A549 (cell line): ENCODE data around the gene GPR4. TPM values are rescaled to one million over a fixed set of nuclear protein-coding genes. Genes with fewer than 3 reads are reported as not detected.
A peak's percentile ranks its signal among the peaks of the same experiment; 100 is the strongest.

Source experiments
- ATAC-seq, 2 experiments: fragments of 200-7000 bp in 1 of 2; fragments of >200 bp in 1 of 2; cut with Nextera tagmentation in 1 of 2; cut with Tn5 transposase in 1 of 2; 3 replicates each; pipeline versions ENCODE4 v1.8.0 to v1.9.1; 2018 to 2020; ENCODE audit warnings: mild to moderate bottlenecking in 1 of 2, moderate library complexity in 1 of 2
- CTCF ChIA-PET: fragments of 300-600 bp; sonication (Branson Sonifier 250); formaldehyde crosslinking; extraction: SDS; loops from one replicate; lab custom pipeline; 2021; ENCODE audit warnings: antibody characterized with exemption, inconsistent platforms; lab: Yijun Ruan, JAX
- POLR2A ChIA-PET: fragments of 350-600 bp; formaldehyde crosslinking; extraction: SDS; loops from one replicate; lab custom pipeline; 2021; ENCODE audit warnings: antibody characterized with exemption, inconsistent platforms; lab: Yijun Ruan, JAX
- DNase-seq, 2 experiments: peaks; one replicate each; pipeline versions ENCODE4 v3.0.0 to v3.0.0-alpha.2; 2011 to 2016; ENCODE audit warnings: low read depth in 1 of 2, low spot score in 1 of 2
- FAIRE-seq: peaks from 2 replicates; lab custom pipeline; 2011; peaks lifted over from hg19 to GRCh38; lab: Jason Lieb, UNC
- H3K27ac ChIP-seq, 2 experiments: fragments of >200 bp; sonication (Bioruptor Twin); formaldehyde crosslinking; 3 replicates each; pipeline ENCODE4 v1.5.1; 2016 to 2017
- H3K4me1 ChIP-seq: fragments of >200 bp; sonication (Bioruptor Twin); formaldehyde crosslinking; 3 replicates; pipeline ENCODE4 v1.6.1; 2016
- H3K4me2 ChIP-seq: fragments of >200 bp; sonication (Bioruptor Twin); formaldehyde crosslinking; 3 replicates; pipeline ENCODE4 v1.6.1; 2016
- H3K4me3 ChIP-seq: fragments of >200 bp; sonication (Bioruptor Twin); formaldehyde crosslinking; 3 replicates; pipeline ENCODE4 v1.5.1; 2016
- H3K9me3 ChIP-seq: fragments of >200 bp; sonication (Bioruptor Twin); formaldehyde crosslinking; 3 replicates; pipeline ENCODE4 v1.6.1; 2016
- ATOH8 ChIP-seq: fragments of 250-450 bp; sonication (Bioruptor Pico); IDR thresholded peaks from 2 replicates; pipeline ENCODE4 v1.5.0; 2020; ENCODE audit warnings: low read depth, mild to moderate bottlenecking, moderate library complexity
- CHD2 ChIP-seq: fragments of 150-350 bp; IDR thresholded peaks from 2 replicates; pipeline ENCODE4 v1.6.1; 2014; ENCODE audit warnings: low read length; ENCODE audit not compliant: partially characterized antibody
- FOXS1 ChIP-seq: fragments of 250-450 bp; sonication (Bioruptor Pico); IDR thresholded peaks from 2 replicates; pipeline ENCODE4 v1.5.0; 2020; ENCODE audit warnings: mild to moderate bottlenecking, moderate library complexity
- HOXB5 ChIP-seq: fragments of 250-450 bp; sonication (Bioruptor Pico); IDR thresholded peaks from 2 replicates; pipeline ENCODE4 v1.5.0; 2020; ENCODE audit warnings: mild to moderate bottlenecking, moderate library complexity
- JUN ChIP-seq, 2 experiments: fragments of >200 bp; sonication (Bioruptor Twin); formaldehyde crosslinking; IDR thresholded peaks; 2 replicates in 1 of 2; 3 replicates in 1 of 2; pipeline ENCODE4 v1.6.1; 2016 to 2017
- KDM1A ChIP-seq: fragments of 200-600 bp; sonication (generic); IDR thresholded peaks from 2 replicates; pipeline ENCODE4 v1.6.1; 2016; ENCODE audit warnings: low read depth, mild to moderate bottlenecking
- MAZ ChIP-seq: fragments of 150-350 bp; IDR thresholded peaks from 2 replicates; pipeline ENCODE4 v1.6.1; 2014; ENCODE audit warnings: antibody characterized with exemption, low read depth, low read length, borderline replicate concordance
- NR3C1 ChIP-seq: fragments of >200 bp; sonication (Bioruptor Twin); formaldehyde crosslinking; IDR thresholded peaks from 3 replicates; pipeline ENCODE4 v1.6.1; 2017
- PBX3 ChIP-seq: IDR thresholded peaks from 2 replicates; pipeline ENCODE4 v1.6.1; 2012
- PHF8 ChIP-seq: fragments of 200-600 bp; sonication (generic); IDR thresholded peaks from 2 replicates; pipeline ENCODE4 v1.6.1; 2016; ENCODE audit warnings: low read depth, mild to moderate bottlenecking, antibody characterized with exemption, moderate library complexity, borderline replicate concordance
- RAD21 ChIP-seq, 2 experiments: fragments of >200 bp in 1 of 2; sonication (Bioruptor Twin) in 1 of 2; formaldehyde crosslinking in 1 of 2; IDR thresholded peaks in 1 of 2; conservative IDR thresholded peaks in 1 of 2; 2 replicates in 1 of 2; 3 replicates in 1 of 2; pipeline ENCODE4 v1.6.1; 2012 to 2018; ENCODE audit warnings: inconsistent platforms in 1 of 2
- RARB ChIP-seq: fragments of 250-450 bp; sonication (Bioruptor Pico); IDR thresholded peaks from 2 replicates; pipeline ENCODE4 v1.8.0; 2021; ENCODE audit warnings: mild to moderate bottlenecking, moderate library complexity
- RCOR1 ChIP-seq: fragments of 150-350 bp; IDR thresholded peaks from 2 replicates; pipeline ENCODE4 v1.6.1; 2014; ENCODE audit warnings: antibody characterized with exemption, low read length, low read depth
- REST ChIP-seq: fragments of 200-600 bp; sonication (generic); IDR thresholded peaks from 2 replicates; pipeline ENCODE4 v1.6.1; 2016; ENCODE audit warnings: antibody characterized with exemption, mild to moderate bottlenecking, moderate library complexity
- TFCP2L1 ChIP-seq: fragments of 250-450 bp; sonication (Bioruptor Pico); IDR thresholded peaks from 2 replicates; pipeline ENCODE4 v1.5.0; 2021; ENCODE audit warnings: mild to moderate bottlenecking
- ZFP36 ChIP-seq: fragments of 450-650 bp; IDR thresholded peaks from 2 replicates; pipeline ENCODE4 v1.6.1; 2014; ENCODE audit warnings: borderline replicate concordance; ENCODE audit not compliant: partially characterized antibody
- WGBS: methylation state at CpG from one replicate; pipeline ENCODE4 v1.1.6; 2017; ENCODE audit errors: missing lambda C conversion rate; 5-methylcytosine and 5-hydroxymethylcytosine counted together
- polyA plus RNA-seq, 4 experiments: library from polyadenylated mRNA; depleted of rRNA in 3 of 4; stranded (reverse); fragments of >200 nt; fragmentation: RNase III in 1 of 4; extraction: RNeasy Plus Mini Kit Qiagen cat#74134 plus additional on column Dnase treatment in 1 of 4; gene quantifications; 2 replicates in 3 of 4; 3 replicates in 1 of 4; pipeline ENCODE4 v1.2.3, GENCODE V29; 2011 to 2017
- small RNA-seq, 6 experiments: library from RNA; depleted of rRNA; stranded (forward); fragments of <200 nt; gene quantifications; one replicate each; pipeline ENCODE3, GENCODE V24; 2012

GPR4 gene
- polyA plus RNA-seq, 2 of the 4 experiments (the other 2 are of a cell fraction), result 0.03 to 0.10 TPM

- peak overlapping the region in 1 of 2 experiments; percentile 56; a peak in 3 of 6 replicates for H3K27ac ChIP-seq
- DNase-seq (no peak), FAIRE-seq (peak; percentile 43), ATAC-seq (peak; percentile 59 to 72)
- no peak for TF ChIP-seq MAZ
- TF ChIP-seq FOXS1 (CRISPR knock-in tag), result no peak
- TF ChIP-seq CHD2, result no peak
- TF ChIP-seq RAD21 (conservative IDR thresholded peaks at IDR 0.05 in 1 of 2, IDR thresholded peaks at IDR 0.05 in 1 of 2), result no peak
- TF ChIP-seq REST, result no peak
- TF ChIP-seq RARB (CRISPR knock-in tag), result no peak
- TF ChIP-seq HOXB5 (CRISPR knock-in tag), result no peak
- TF ChIP-seq RCOR1, result no peak
- no peak for TF ChIP-seq ZFP36
- no peak for TF ChIP-seq ATOH8 (CRISPR knock-in tag)
- no peak for TF ChIP-seq JUN (IDR thresholded peaks at IDR 0.05)
- no peak for TF ChIP-seq KDM1A
- TF ChIP-seq PBX3, result no peak
- no peak for TF ChIP-seq PHF8
- no peak for TF ChIP-seq NR3C1
- TF ChIP-seq TFCP2L1 (CRISPR knock-in tag), result no peak
- H3K4me2 ChIP-seq, result peak overlapping the region; percentile 15; the same call in 1 of the 3 replicates
- H3K4me1 ChIP-seq, result peaks cover 8% of the 10 kb centered on the region
- no peak overlapping the region for H3K4me3 ChIP-seq
- 35% methylated on average over 7 of the region's 7 CpGs for WGBS
- H3K9me3 ChIP-seq, result no peaks in the 10 kb centered on the region
- CTCF ChIA-PET, result interaction anchor here (1.6 kb wide), 1 partner anchor 16 kb away, joined by 9 read pairs; no protein-coding TSS in a partner anchor
- POLR2A ChIA-PET, result no interaction called here
Measured at GRCh38 chr19:45542234-45542668, 59.8 kb downstream of the GPR4 start.

Small RNA genes within 50 kb of the gene (small RNA-seq; reads per million reads assigned to genes)
- 0 reads per million in 6 experiments for gene RN7SL836P

Other genes starting within 250 kb of the GPR4 start
- gene ERCC2, start 231.6 kb downstream of the GPR4 start, polyA plus RNA-seq (2011; rRNA removed), result 12.9 and 15.0 TPM in 2 replicates
- gene ERCC2, start 231.6 kb downstream of the GPR4 start, polyA plus RNA-seq (2017; fragmentation: RNase III; extraction: RNeasy Plus Mini Kit Qiagen cat#74134 plus additional on column Dnase treatment), result 19.8 to 21.5 TPM (median 19.9 TPM) in 3 replicates
- gene PPP1R13L, start 197.1 kb downstream of the GPR4 start, polyA plus RNA-seq (2011; rRNA removed), result 3.2 and 5.7 TPM in 2 replicates
- 18.9 to 23.2 TPM (median 20.9 TPM) in 3 replicates for gene PPP1R13L, start 197.1 kb downstream of the GPR4 start, polyA plus RNA-seq (2017; fragmentation: RNase III; extraction: RNeasy Plus Mini Kit Qiagen cat#74134 plus additional on column Dnase treatment)
- 11.7 and 15.1 TPM in 2 replicates for gene POLR1G, start 195.6 kb downstream of the GPR4 start, polyA plus RNA-seq (2011; rRNA removed)
- gene POLR1G, start 195.6 kb downstream of the GPR4 start, polyA plus RNA-seq (2017; fragmentation: RNase III; extraction: RNeasy Plus Mini Kit Qiagen cat#74134 plus additional on column Dnase treatment), result 28.2 to 34.0 TPM (median 31.2 TPM) in 3 replicates
- gene ERCC1, start 178.3 kb downstream of the GPR4 start, polyA plus RNA-seq (2011; rRNA removed), result 81.7 and 109 TPM in 2 replicates
- 89.7 to 97.6 TPM (median 93.0 TPM) in 3 replicates for gene ERCC1, start 178.3 kb downstream of the GPR4 start, polyA plus RNA-seq (2017; fragmentation: RNase III; extraction: RNeasy Plus Mini Kit Qiagen cat#74134 plus additional on column Dnase treatment)
- 27.9 and 48.8 TPM in 2 replicates for gene FOSB, start 134.2 kb downstream of the GPR4 start, polyA plus RNA-seq (2011; rRNA removed)
- gene FOSB, start 134.2 kb downstream of the GPR4 start, polyA plus RNA-seq (2017; fragmentation: RNase III; extraction: RNeasy Plus Mini Kit Qiagen cat#74134 plus additional on column Dnase treatment), result 0.57 to 0.65 TPM (median 0.58 TPM) in 3 replicates
- gene RTN2, start 105.2 kb downstream of the GPR4 start, polyA plus RNA-seq (2011; rRNA removed), result 4.7 and 5.3 TPM in 2 replicates
- gene RTN2, start 105.2 kb downstream of the GPR4 start, polyA plus RNA-seq (2017; fragmentation: RNase III; extraction: RNeasy Plus Mini Kit Qiagen cat#74134 plus additional on column Dnase treatment), result 6.3 to 9.0 TPM (median 8.1 TPM) in 3 replicates
- 9.2 and 9.8 TPM in 2 replicates for gene PPM1N, start 103.8 kb downstream of the GPR4 start, polyA plus RNA-seq (2011; rRNA removed)
- 6.6 to 11.2 TPM (median 10.5 TPM) in 3 replicates for gene PPM1N, start 103.8 kb downstream of the GPR4 start, polyA plus RNA-seq (2017; fragmentation: RNase III; extraction: RNeasy Plus Mini Kit Qiagen cat#74134 plus additional on column Dnase treatment)
- gene VASP, start 94.7 kb downstream of the GPR4 start, polyA plus RNA-seq (2011; rRNA removed), result 59.1 and 64.5 TPM in 2 replicates
- 83.8 to 94.6 TPM (median 94.3 TPM) in 3 replicates for gene VASP, start 94.7 kb downstream of the GPR4 start, polyA plus RNA-seq (2017; fragmentation: RNase III; extraction: RNeasy Plus Mini Kit Qiagen cat#74134 plus additional on column Dnase treatment)
- 21.8 and 29.1 TPM in 2 replicates for gene OPA3, start 17.4 kb downstream of the GPR4 start, polyA plus RNA-seq (2011; rRNA removed)
- gene OPA3, start 17.4 kb downstream of the GPR4 start, polyA plus RNA-seq (2017; fragmentation: RNase III; extraction: RNeasy Plus Mini Kit Qiagen cat#74134 plus additional on column Dnase treatment), result 13.8 to 15.9 TPM (median 15.6 TPM) in 3 replicates
- 19.9 and 22.7 TPM in 2 replicates for gene EML2, start 37.2 kb upstream of the GPR4 start, polyA plus RNA-seq (2011; rRNA removed)
- gene EML2, start 37.2 kb upstream of the GPR4 start, polyA plus RNA-seq (2017; fragmentation: RNase III; extraction: RNeasy Plus Mini Kit Qiagen cat#74134 plus additional on column Dnase treatment), result 25.9 to 30.6 TPM (median 29.0 TPM) in 3 replicates
- gene GIPR, start 66.0 kb upstream of the GPR4 start, polyA plus RNA-seq (2011; rRNA removed), result 0.83 and 1.2 TPM in 2 replicates
- gene GIPR, start 66.0 kb upstream of the GPR4 start, polyA plus RNA-seq (2017; fragmentation: RNase III; extraction: RNeasy Plus Mini Kit Qiagen cat#74134 plus additional on column Dnase treatment), result 0.96 to 1.6 TPM (median 1.4 TPM) in 3 replicates
- gene SNRPD2, start 89.7 kb upstream of the GPR4 start, polyA plus RNA-seq (2011; rRNA removed), result 974 and 1,002 TPM in 2 replicates
- gene SNRPD2, start 89.7 kb upstream of the GPR4 start, polyA plus RNA-seq (2017; fragmentation: RNase III; extraction: RNeasy Plus Mini Kit Qiagen cat#74134 plus additional on column Dnase treatment), result 785 to 834 TPM (median 811 TPM) in 3 replicates
- gene QPCTL, start 90.5 kb upstream of the GPR4 start, polyA plus RNA-seq (2011; rRNA removed), result 9.4 and 10.3 TPM in 2 replicates
- gene QPCTL, start 90.5 kb upstream of the GPR4 start, polyA plus RNA-seq (2017; fragmentation: RNase III; extraction: RNeasy Plus Mini Kit Qiagen cat#74134 plus additional on column Dnase treatment), result 6.7 to 10.4 TPM (median 8.4 TPM) in 3 replicates
- gene FBXO46, start 128.7 kb upstream of the GPR4 start, polyA plus RNA-seq (2011; rRNA removed), result 4.9 and 6.9 TPM in 2 replicates
- gene FBXO46, start 128.7 kb upstream of the GPR4 start, polyA plus RNA-seq (2017; fragmentation: RNase III; extraction: RNeasy Plus Mini Kit Qiagen cat#74134 plus additional on column Dnase treatment), result 10.9 to 12.7 TPM (median 11.5 TPM) in 3 replicates
- gene MEIOSIN, start 131.2 kb upstream of the GPR4 start, polyA plus RNA-seq (2011; rRNA removed), result 0.05 TPM in 1 of 2 replicates, not detected in the other
- gene MEIOSIN, start 131.2 kb upstream of the GPR4 start, polyA plus RNA-seq (2017; fragmentation: RNase III; extraction: RNeasy Plus Mini Kit Qiagen cat#74134 plus additional on column Dnase treatment), result 0.04 TPM in 1 of 3 replicates, not detected in the others
- 8.9 and 10.0 TPM in 2 replicates for gene SIX5, start 167.0 kb upstream of the GPR4 start, polyA plus RNA-seq (2011; rRNA removed)
- gene SIX5, start 167.0 kb upstream of the GPR4 start, polyA plus RNA-seq (2017; fragmentation: RNase III; extraction: RNeasy Plus Mini Kit Qiagen cat#74134 plus additional on column Dnase treatment), result 19.6 to 24.7 TPM (median 24.7 TPM) in 3 replicates
- 12.5 and 21.6 TPM in 2 replicates for gene DMPK, start 180.3 kb upstream of the GPR4 start, polyA plus RNA-seq (2011; rRNA removed)
- 46.3 to 57.5 TPM (median 56.6 TPM) in 3 replicates for gene DMPK, start 180.3 kb upstream of the GPR4 start, polyA plus RNA-seq (2017; fragmentation: RNase III; extraction: RNeasy Plus Mini Kit Qiagen cat#74134 plus additional on column Dnase treatment)
- gene DMWD, start 190.6 kb upstream of the GPR4 start, polyA plus RNA-seq (2011; rRNA removed), result 17.1 and 17.5 TPM in 2 replicates
- gene DMWD, start 190.6 kb upstream of the GPR4 start, polyA plus RNA-seq (2017; fragmentation: RNase III; extraction: RNeasy Plus Mini Kit Qiagen cat#74134 plus additional on column Dnase treatment), result 29.9 to 31.3 TPM (median 29.9 TPM) in 3 replicates
- 0.04 TPM in 1 of 2 replicates, not detected in the other for gene RSPH6A, start 213.1 kb upstream of the GPR4 start, polyA plus RNA-seq (2011; rRNA removed)
- 0.04 TPM in 1 of 3 replicates, not detected in the others for gene RSPH6A, start 213.1 kb upstream of the GPR4 start, polyA plus RNA-seq (2017; fragmentation: RNase III; extraction: RNeasy Plus Mini Kit Qiagen cat#74134 plus additional on column Dnase treatment)